Gastrocnemius medialis (tissue), 4 donors: Measurements from ENCODE around the gene HYAL2. TPM values are rescaled to one million over a fixed set of nuclear protein-coding genes. Genes with fewer than 3 reads are reported as not detected.

ENCODE experiments used
- ATAC-seq, 2 donors: fragments of 150-250 bp; one replicate each; pipeline ENCODE4 v1.9.1; 2016
- DNase-seq, 2 donors: peaks; one replicate each; pipeline ENCODE4 v3.0.0-alpha.2; 2019
- H3K27ac ChIP-seq, 4 donors: fragments of 200-600 bp; sonication (generic); 1 replicate in 1 of 4; 2 replicates in 3 of 4; pipeline ENCODE4 v1.5.1; 2016 to 2018; ENCODE audit warnings: mild to moderate bottlenecking in 2 of 4, moderate library complexity in 1 of 4
- H3K27me3 ChIP-seq, 3 donors: fragments of 200-600 bp; sonication (generic) in 2 of 3; 1 replicate in 1 of 3; 2 replicates in 2 of 3; pipeline versions ENCODE4 v1.5.1 to v1.6.0; 2016 to 2019; ENCODE audit warnings: mild to moderate bottlenecking in 1 of 3, moderate library complexity in 1 of 3
- H3K36me3 ChIP-seq, 2 donors: fragments of 200-600 bp; sonication (generic) in 1 of 2; one replicate each; pipeline ENCODE4 v1.5.1; 2017 to 2018
- H3K4me1 ChIP-seq, 2 donors: fragments of 200-600 bp; sonication (generic) in 1 of 2; one replicate each; pipeline ENCODE4 v1.5.1; 2016 to 2017; ENCODE audit warnings: mild to moderate bottlenecking in 2 of 2
- H3K4me3 ChIP-seq, 4 donors: fragments of 200-600 bp; sonication (generic) in 3 of 4; 1 replicate in 1 of 4; 2 replicates in 3 of 4; pipeline ENCODE4 v1.5.1; 2016 to 2019; ENCODE audit warnings: mild to moderate bottlenecking in 2 of 4
- H3K9me3 ChIP-seq, 3 donors: fragments of 200-600 bp; sonication (generic) in 2 of 3; 1 replicate in 1 of 3; 2 replicates in 2 of 3; pipeline ENCODE4 v1.5.1; 2016 to 2019
- CTCF ChIP-seq, 5 experiments: fragments of 450-650 bp in 3 of 5; fragments of 200-600 bp in 2 of 5; sonication (generic) in 2 of 5; IDR thresholded peaks in 4 of 5; conservative IDR thresholded peaks in 1 of 5; 1 replicate in 4 of 5; 2 replicates in 1 of 5; pipeline ENCODE4 v1.5.1; 2016 to 2019; ENCODE audit warnings: antibody characterized with exemption in 5 of 5, mild to moderate bottlenecking in 3 of 5, moderate library complexity in 3 of 5
- POLR2A ChIP-seq, 2 donors: fragments of 450-650 bp; IDR thresholded peaks; one replicate each; pipeline ENCODE4 v1.6.1; 2017; ENCODE audit warnings: antibody characterized with exemption in 2 of 2, mild to moderate bottlenecking in 2 of 2, moderate library complexity in 2 of 2
- in situ Hi-C, 4 donors: fragments of 200-750 bp; cut with MboI; loops; one replicate each; pipeline versions ENCODE4 v1.15.0 to v1.8.0; 2017; ENCODE audit warnings: low sequenced_read_pairs in 4 of 4
- intact Hi-C: fragments of 100-400 bp; cut with DNase I; formaldehyde crosslinking; loops from one replicate; pipeline ENCODE4 v1.15.1; 2023; ENCODE audit warnings: low total_unique reads
- total RNA-seq, 4 donors: library from RNA; depleted of rRNA; stranded (reverse); fragments of >200 nt; gene quantifications; one replicate each; pipeline versions ENCODE4 v1.1.0 to v1.2.3, GENCODE V29; 2016

Gene HYAL2
- total RNA-seq, 4 donors from 2014 or later: 47.0 to 69.8 (median 65.4) TPM

GRCh38 chr3:50268703-50269451 is 53.7 kb downstream of the HYAL2 start, which contains the start of gene SEMA3B:
Gene SEMA3B (plus strand): TSS chr3:50269147. CDS start chr3:50269241, 94 bp downstream.
- ATAC-seq: peak in 1 of 2 donors; percentile 30

GRCh38 chr3:50268276-50268675 is 54.3 kb downstream of the HYAL2 start:
- intact Hi-C loops (no loop called here), in situ Hi-C loops (no loop called here)
- H3K4me3 ChIP-seq: peak overlapping the region in 1 of 4 donors; percentile 58
- no peak for ATAC-seq
- no peaks in the 10 kb centered on the region for H3K36me3 ChIP-seq
- no peak for TF ChIP-seq POLR2A (IDR thresholded peaks at IDR 0.05)
- TF ChIP-seq CTCF (IDR thresholded peaks at IDR 0.05 in 4 of 5, conservative IDR thresholded peaks at IDR 0.05 in 1 of 5): no peak
- no peak for DNase-seq
- H3K27me3 ChIP-seq: no peaks in the 10 kb centered on the region
- peak overlapping the region; percentile 71 to 90 (median 76) for H3K27ac ChIP-seq
- peaks cover 32 to 67% of the 10 kb centered on the region in 2 donors for H3K4me1 ChIP-seq
- no peaks in the 10 kb centered on the region for H3K9me3 ChIP-seq

More at GRCh38 chr3:50268703-50269451, 53.7 kb downstream of the HYAL2 start, which contains the start of gene SEMA3B:
- intact Hi-C loops: no loop called here
- H3K4me3 ChIP-seq: peak within 1 kb of the TSS in 2 of 4 donors; percentile 4 to 58
- no peak for TF ChIP-seq CTCF (IDR thresholded peaks at IDR 0.05 in 4 of 5, conservative IDR thresholded peaks at IDR 0.05 in 1 of 5)
- H3K27ac ChIP-seq: peak within 1 kb of the TSS; percentile 71 to 90 (median 82)
- in situ Hi-C loops: no loop called here
- H3K36me3 ChIP-seq: no peaks in the 10 kb centered on the region
- H3K4me1 ChIP-seq: peaks cover 33 to 73% of the 10 kb centered on the region in 2 donors
- DNase-seq: no peak
- H3K9me3 ChIP-seq: no peaks in the 10 kb centered on the region
- H3K27me3 ChIP-seq: no peaks in the 10 kb centered on the region

Other genes with a start within 250 kb of the HYAL2 start
- gene RBM5, start 233.8 kb downstream of the HYAL2 start, total RNA-seq: 100 to 1,000 TPM in 1 of 4 donors, 10 to 100 TPM in 3; 41.1 to 108 (median 48.2) TPM
- gene SEMA3F, start 167.4 kb downstream of the HYAL2 start, total RNA-seq: 10 to 100 TPM in 1 of 4 donors, 1 to 10 TPM in 3; 5.2 to 40.1 (median 7.5) TPM
- not detected for gene GNAT1, start 131.1 kb downstream of the HYAL2 start, total RNA-seq
- 1 to 10 TPM; 1.9 to 8.9 (median 5.0) TPM for gene SLC38A3, start 117.5 kb downstream of the HYAL2 start, total RNA-seq
- 10 to 100 TPM; 26.7 to 67.8 (median 39.8) TPM for gene GNAI2, start 86.5 kb downstream of the HYAL2 start, total RNA-seq
- 1 to 10 TPM; 1.7 to 3.1 (median 2.1) TPM for gene SEMA3B, start 53.6 kb downstream of the HYAL2 start, total RNA-seq
- under 1 TPM in 3 of 4 donors, not detected in 1; 0.41 to 0.98 (median 0.49) TPM for gene LSMEM2, start 43.7 kb downstream of the HYAL2 start, total RNA-seq
- gene IFRD2, start 30.3 kb downstream of the HYAL2 start, total RNA-seq: 100 to 1,000 TPM; 111 to 145 (median 127) TPM
- 1 to 10 TPM in 3 of 4 donors, not detected in 1; 1.1 to 2.3 (median 1.2) TPM for gene HYAL3, start 23.3 kb downstream of the HYAL2 start, total RNA-seq
- gene NAA80, start 23.3 kb downstream of the HYAL2 start, total RNA-seq: 10 to 100 TPM; 12.5 to 22.1 (median 14.8) TPM
- 10 to 100 TPM in 2 of 4 donors, 1 to 10 TPM in 2; 3.6 to 14.6 (median 9.1) TPM for gene HYAL1, start 19.2 kb downstream of the HYAL2 start, total RNA-seq
- gene TUSC2, start 5.5 kb upstream of the HYAL2 start, total RNA-seq: 10 to 100 TPM; 38.5 to 72.7 (median 51.5) TPM
- gene RASSF1, start 18.1 kb upstream of the HYAL2 start, total RNA-seq: 10 to 100 TPM; 13.3 to 22.5 (median 18.0) TPM
- 1 to 10 TPM in 1 of 4 donors, not detected in 3; 3.0 TPM for gene ZMYND10, start 23.0 kb upstream of the HYAL2 start, total RNA-seq
- gene NPRL2, start 28.0 kb upstream of the HYAL2 start, total RNA-seq: 10 to 100 TPM; 14.1 to 26.2 (median 23.1) TPM
- 10 to 100 TPM; 13.3 to 19.9 (median 17.8) TPM for gene CYB561D2, start 28.1 kb upstream of the HYAL2 start, total RNA-seq
- 10 to 100 TPM; 26.9 to 57.8 (median 42.3) TPM for gene TMEM115, start 36.8 kb upstream of the HYAL2 start, total RNA-seq
- under 1 TPM; 0.27 to 0.68 (median 0.45) TPM for gene CACNA2D2, start 180.9 kb upstream of the HYAL2 start, total RNA-seq
- 10 to 100 TPM; 12.6 to 27.4 (median 15.4) TPM for gene C3orf18, start 245.0 kb upstream of the HYAL2 start, total RNA-seq
- gene HEMK1, start 246.8 kb upstream of the HYAL2 start, total RNA-seq: 1 to 10 TPM; 4.5 to 8.1 (median 7.5) TPM